GM12872 (cell line): Measurements from ENCODE around the gene PAWR.

Experiments used
- CTCF ChIP-seq: IDR thresholded peaks from 3 replicates; pipeline ENCODE4 v1.5.1; 2011; ENCODE audit warnings: low read depth, mild to moderate bottlenecking, low read length, moderate library complexity; ENCODE audit not compliant: insufficient read depth

Gene PAWR

GRCh38 chr12:79573820-79574219, 116.9 kb downstream of the PAWR start:
- no peak for TF ChIP-seq CTCF

- TF ChIP-seq CTCF: no peak
These were observed 121.1 kb downstream of the PAWR start for GRCh38 chr12:79569679-79570078.

GRCh38 chr12:79567175-79567563, 123.6 kb downstream of the PAWR start:
- TF ChIP-seq CTCF: no peak

- no peak for TF ChIP-seq CTCF
These were observed 124.2 kb downstream of the PAWR start for GRCh38 chr12:79566452-79567174.

- TF ChIP-seq CTCF: no peak
These were observed 127.6 kb downstream of the PAWR start for GRCh38 chr12:79563021-79563740.

- no peak for TF ChIP-seq CTCF
These were observed 129.2 kb downstream of the PAWR start for GRCh38 chr12:79561401-79562132.

GRCh38 chr12:79560225-79560889, 130.4 kb downstream of the PAWR start:
- no peak for TF ChIP-seq CTCF
